Cardiac fibroblast (primary cell): ENCODE results near the gene DNASE1L3.

ENCODE experiments used
- DNase-seq, 2 donors: peaks; one replicate each; pipeline versions ENCODE4 v3.0.0 to v3.0.0-alpha.2; 2010; ENCODE audit warnings: low read depth in 2 of 2
- H3K4me3 ChIP-seq, 2 donors: replicated peaks in 1 of 2; 1 replicate in 1 of 2; 2 replicates in 1 of 2; pipeline ENCODE4 v1.5.1; 2011; ENCODE audit warnings: low read depth in 2 of 2, low read length in 2 of 2, mild to moderate bottlenecking in 2 of 2, moderate library complexity in 1 of 2
- TF ChIP-seq, protein P1 (sequence below): IDR thresholded peaks from one replicate; pipeline ENCODE4 v1.5.1; 2011; ENCODE audit warnings: low read depth, mild to moderate bottlenecking, low read length, inconsistent platforms

Gene DNASE1L3

GRCh38 chr3:58173669-58174398, 36.9 kb downstream of the DNASE1L3 start:
- peak; percentile 33 to 36 for DNase-seq
- no peak overlapping the region for H3K4me3 ChIP-seq
- TF ChIP-seq, protein P1, sequence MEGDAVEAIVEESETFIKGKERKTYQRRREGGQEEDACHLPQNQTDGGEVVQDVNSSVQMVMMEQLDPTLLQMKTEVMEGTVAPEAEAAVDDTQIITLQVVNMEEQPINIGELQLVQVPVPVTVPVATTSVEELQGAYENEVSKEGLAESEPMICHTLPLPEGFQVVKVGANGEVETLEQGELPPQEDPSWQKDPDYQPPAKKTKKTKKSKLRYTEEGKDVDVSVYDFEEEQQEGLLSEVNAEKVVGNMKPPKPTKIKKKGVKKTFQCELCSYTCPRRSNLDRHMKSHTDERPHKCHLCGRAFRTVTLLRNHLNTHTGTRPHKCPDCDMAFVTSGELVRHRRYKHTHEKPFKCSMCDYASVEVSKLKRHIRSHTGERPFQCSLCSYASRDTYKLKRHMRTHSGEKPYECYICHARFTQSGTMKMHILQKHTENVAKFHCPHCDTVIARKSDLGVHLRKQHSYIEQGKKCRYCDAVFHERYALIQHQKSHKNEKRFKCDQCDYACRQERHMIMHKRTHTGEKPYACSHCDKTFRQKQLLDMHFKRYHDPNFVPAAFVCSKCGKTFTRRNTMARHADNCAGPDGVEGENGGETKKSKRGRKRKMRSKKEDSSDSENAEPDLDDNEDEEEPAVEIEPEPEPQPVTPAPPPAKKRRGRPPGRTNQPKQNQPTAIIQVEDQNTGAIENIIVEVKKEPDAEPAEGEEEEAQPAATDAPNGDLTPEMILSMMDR: peak; percentile 44

GRCh38 chr3:58173029-58173668, 37.6 kb downstream of the DNASE1L3 start:
- H3K4me3 ChIP-seq: no peak overlapping the region
- TF ChIP-seq, protein P1: no peak

DNA sequence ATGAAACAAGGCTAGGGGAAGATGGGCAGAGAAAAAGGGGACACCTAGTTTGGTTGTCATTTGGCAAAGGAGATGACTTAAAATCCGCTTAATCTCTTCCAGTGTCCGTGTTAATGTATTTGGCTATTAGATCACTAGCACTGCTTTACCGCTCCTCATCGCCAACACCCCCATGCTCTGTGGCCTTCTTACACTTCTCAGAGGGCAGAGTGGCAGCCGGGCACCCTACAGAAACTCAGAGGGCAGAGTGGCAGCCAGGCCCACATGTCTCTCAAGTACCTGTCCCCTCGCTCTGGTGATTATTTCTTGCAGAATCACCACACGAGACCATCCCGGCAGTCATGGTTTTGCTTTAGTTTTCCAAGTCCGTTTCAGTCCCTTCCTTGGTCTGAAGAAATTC, 39.6 kb downstream of the DNASE1L3 start:
- DNase-seq: no peak
- TF ChIP-seq, protein P1: no peak
- no peak overlapping the region for H3K4me3 ChIP-seq

More at GRCh38 chr3:58173029-58173668, 37.6 kb downstream of the DNASE1L3 start:
- DNase-seq: no peak

- TF ChIP-seq, protein P1: no peak
- DNase-seq: no peak
- H3K4me3 ChIP-seq: no peak overlapping the region
Observed at GRCh38 chr3:58170376-58170775, 40.4 kb downstream of the DNASE1L3 start.

DNA sequence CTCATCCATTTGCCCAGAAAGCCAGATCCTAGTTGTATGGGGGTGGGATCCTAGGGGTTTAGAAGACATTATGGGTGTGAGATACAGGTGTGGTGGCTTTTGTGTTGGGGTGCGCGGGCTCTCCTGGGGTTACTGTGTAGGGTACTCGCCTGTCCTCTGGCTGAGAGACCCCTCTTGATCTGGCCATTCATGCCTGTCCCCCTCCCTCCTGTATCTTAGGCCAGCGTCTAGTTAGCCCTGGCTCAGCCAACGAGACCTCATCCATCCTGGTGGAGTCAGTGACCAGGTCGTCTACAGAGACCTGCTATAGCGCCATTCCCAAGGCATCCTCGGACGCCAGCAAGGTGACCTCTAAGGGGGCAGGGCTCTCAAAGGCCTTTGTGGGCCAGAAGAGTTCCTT, 41.4 kb downstream of the DNASE1L3 start:
- TF ChIP-seq, protein P1: no peak
- no peak for DNase-seq
- no peak overlapping the region for H3K4me3 ChIP-seq

- DNase-seq: no peak
- TF ChIP-seq, protein P1: no peak
- H3K4me3 ChIP-seq: no peak overlapping the region
Observed at GRCh38 chr3:58168498-58168897, 42.3 kb downstream of the DNASE1L3 start.
